Activated CD4-positive, CD25-positive, alpha-beta regulatory T cell treated with anti-CD3 and anti-CD28 coated beads, Interleukin-2, amount 50 U/mL, for 24 hours (primary cell): ENCODE data around the gene MATCAP1.

Experiments
- ATAC-seq, 2 donors: fragments of 150-1000 bp; cut with Tn5 transposase; one replicate each; pipeline ENCODE4 v1.10.0; 2021; ENCODE audit warnings: mild to moderate bottlenecking in 1 of 2, moderate library complexity in 1 of 2

Gene MATCAP1

GRCh38 chr16:67170949-67171649 is 12.7 kb downstream of the MATCAP1 start:
- no peak for ATAC-seq

GRCh38 chr16:67170168-67170948 is 13.4 kb downstream of the MATCAP1 start, which contains the start of gene NOL3:
Gene NOL3, plus strand, starts transcription at chr16:67170538.
- peak; percentile 10 to 13 for ATAC-seq

- no peak for ATAC-seq
These were observed 14.1 kb downstream of the MATCAP1 start for GRCh38 chr16:67169642-67170167.

GRCh38 chr16:67169011-67169451 is 14.7 kb downstream of the MATCAP1 start:
- ATAC-seq = no peak

GRCh38 chr16:67167588-67167987 is 16.2 kb downstream of the MATCAP1 start:
- no peak for ATAC-seq

- ATAC-seq = no peak
These were observed 17.1 kb downstream of the MATCAP1 start for GRCh38 chr16:67166598-67167168.

GRCh38 chr16:67166110-67166547 is 17.6 kb downstream of the MATCAP1 start:
- ATAC-seq = no peak

GRCh38 chr16:67165121-67166078 is 18.4 kb downstream of the MATCAP1 start:
- no peak for ATAC-seq

GRCh38 chr16:67164599-67165061 is 19.1 kb downstream of the MATCAP1 start, which contains the start of gene HSF4:
Gene HSF4, plus strand, starts transcription at chr16:67164745. Its CDS starts 67 bp downstream, at chr16:67164812.
- ATAC-seq = no peak

- no peak for ATAC-seq
These were observed 19.7 kb downstream of the MATCAP1 start for GRCh38 chr16:67163999-67164558.

- ATAC-seq = no peak
These were observed 20.4 kb downstream of the MATCAP1 start for GRCh38 chr16:67163164-67163998.

- no peak for ATAC-seq
These were observed 21.1 kb downstream of the MATCAP1 start for GRCh38 chr16:67162506-67163163.

- ATAC-seq = no peak
These were observed 22.1 kb downstream of the MATCAP1 start for GRCh38 chr16:67161595-67162058.

GRCh38 chr16:67158637-67159600 is 24.8 kb downstream of the MATCAP1 start:
- peak; percentile 36 to 42 for ATAC-seq

GRCh38 chr16:67157892-67158635 is 25.7 kb downstream of the MATCAP1 start:
- ATAC-seq = no peak

- no peak for ATAC-seq
These were observed 26.5 kb downstream of the MATCAP1 start for GRCh38 chr16:67157106-67157748.

- no peak for ATAC-seq
These were observed 27.5 kb downstream of the MATCAP1 start for GRCh38 chr16:67156143-67156844.
